Measurements from ENCODE around the gene MGAT4B.

DNA sequence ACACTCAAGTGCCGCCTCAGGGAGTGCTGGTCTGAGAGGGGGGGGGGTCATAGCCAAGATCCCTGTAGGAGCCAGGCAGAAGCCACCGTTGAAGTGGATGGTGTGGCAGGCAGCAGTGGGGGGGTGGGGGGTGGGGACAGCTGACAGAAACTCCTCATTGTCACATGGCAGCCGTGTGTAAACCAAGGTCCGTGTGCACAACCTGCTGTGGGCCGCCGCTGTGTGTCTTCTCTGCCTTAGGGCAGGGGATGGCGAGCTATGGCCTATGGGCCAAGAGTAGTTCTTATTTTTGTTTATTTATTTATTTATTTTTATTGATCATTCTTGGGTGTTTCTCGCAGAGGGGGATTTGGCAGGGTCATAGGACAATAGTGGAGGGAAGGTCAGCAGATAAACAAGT, 27.5 kb upstream of the MGAT4B start:
- TF ChIP-seq POLR2A (IDR thresholded peaks at IDR 0.05) (no peak), EP300 (IDR thresholded peaks at IDR 0.05) (no peak)
- TF ChIP-seq, protein P1, sequence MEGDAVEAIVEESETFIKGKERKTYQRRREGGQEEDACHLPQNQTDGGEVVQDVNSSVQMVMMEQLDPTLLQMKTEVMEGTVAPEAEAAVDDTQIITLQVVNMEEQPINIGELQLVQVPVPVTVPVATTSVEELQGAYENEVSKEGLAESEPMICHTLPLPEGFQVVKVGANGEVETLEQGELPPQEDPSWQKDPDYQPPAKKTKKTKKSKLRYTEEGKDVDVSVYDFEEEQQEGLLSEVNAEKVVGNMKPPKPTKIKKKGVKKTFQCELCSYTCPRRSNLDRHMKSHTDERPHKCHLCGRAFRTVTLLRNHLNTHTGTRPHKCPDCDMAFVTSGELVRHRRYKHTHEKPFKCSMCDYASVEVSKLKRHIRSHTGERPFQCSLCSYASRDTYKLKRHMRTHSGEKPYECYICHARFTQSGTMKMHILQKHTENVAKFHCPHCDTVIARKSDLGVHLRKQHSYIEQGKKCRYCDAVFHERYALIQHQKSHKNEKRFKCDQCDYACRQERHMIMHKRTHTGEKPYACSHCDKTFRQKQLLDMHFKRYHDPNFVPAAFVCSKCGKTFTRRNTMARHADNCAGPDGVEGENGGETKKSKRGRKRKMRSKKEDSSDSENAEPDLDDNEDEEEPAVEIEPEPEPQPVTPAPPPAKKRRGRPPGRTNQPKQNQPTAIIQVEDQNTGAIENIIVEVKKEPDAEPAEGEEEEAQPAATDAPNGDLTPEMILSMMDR (IDR thresholded peaks at IDR 0.05) = no peak

Measured in tibial nerve (tissue), 4 donors.